Stimulated activated CD4-positive, alpha-beta T cell treated with anti-CD3 and anti-CD28 coated beads, TNF-alpha, amount 100 ng/mL, for 48 hours (primary cell): ENCODE data around the gene RSPH9.
"Not testable (repeated sequence)": the region's sequence is repeated elsewhere in the genome, so short reads cannot be mapped to it uniquely, and the experiment has no call there.

Experiments used
- DNase-seq, 3 donors: peaks; one replicate each; pipeline ENCODE4 v3.0.0-alpha.2; 2020; ENCODE audit warnings: low read depth in 3 of 3

RSPH9 gene

GRCh38 chr6:43683708-43684455 is 39.0 kb downstream of the RSPH9 start:
- DNase-seq = no peak

GRCh38 chr6:43687079-43687436 is 42.2 kb downstream of the RSPH9 start:
- no peak for DNase-seq

- DNase-seq = peak; percentile 68 to 83 (median 75)
Measured at GRCh38 chr6:43687437-43688347, 42.9 kb downstream of the RSPH9 start, which contains the start of gene MRPS18A. MRPS18A (minus strand) TSS chr6:43687791; CDS start chr6:43687779, 12 bp downstream.

GRCh38 chr6:43689421-43689820 is 44.6 kb downstream of the RSPH9 start:
- no peak for DNase-seq

GRCh38 chr6:43695215-43695966 is 50.6 kb downstream of the RSPH9 start:
- no peak for DNase-seq

- no peak for DNase-seq
Measured at GRCh38 chr6:43695967-43696291, 51.1 kb downstream of the RSPH9 start.

- DNase-seq = no peak
Measured at GRCh38 chr6:43697421-43697820, 52.6 kb downstream of the RSPH9 start.

GRCh38 chr6:43698584-43699349 is 53.9 kb downstream of the RSPH9 start:
- no peak for DNase-seq

- no peak for DNase-seq
Measured at GRCh38 chr6:43699564-43700186, 54.8 kb downstream of the RSPH9 start.

GRCh38 chr6:43700939-43701560 is 56.2 kb downstream of the RSPH9 start:
- DNase-seq = not testable (repeated sequence)

- DNase-seq = no peak
Measured at GRCh38 chr6:43702171-43702533, 57.3 kb downstream of the RSPH9 start.

- no peak for DNase-seq
Measured at GRCh38 chr6:43702534-43703440, 58.0 kb downstream of the RSPH9 start.

- no peak for DNase-seq
Measured at GRCh38 chr6:43703512-43704429, 58.9 kb downstream of the RSPH9 start.

- no peak for DNase-seq
Measured at GRCh38 chr6:43705996-43706395, 61.2 kb downstream of the RSPH9 start.

GRCh38 chr6:43706788-43707187 is 62.0 kb downstream of the RSPH9 start:
- no peak for DNase-seq

GRCh38 chr6:43707269-43707668 is 62.4 kb downstream of the RSPH9 start:
- no peak for DNase-seq

GRCh38 chr6:43707767-43708166 is 62.9 kb downstream of the RSPH9 start:
- no peak for DNase-seq

- DNase-seq = no peak
Measured at GRCh38 chr6:43708860-43709653, 64.2 kb downstream of the RSPH9 start.
